Measurements from ENCODE around the gene AGPAT2. TPM values are rescaled to one million over a fixed set of nuclear protein-coding genes. Genes with fewer than 3 reads are reported as not detected.

Gene AGPAT2
- total RNA-seq, 1 donor from 2014 or later = 2.4 TPM

DNA sequence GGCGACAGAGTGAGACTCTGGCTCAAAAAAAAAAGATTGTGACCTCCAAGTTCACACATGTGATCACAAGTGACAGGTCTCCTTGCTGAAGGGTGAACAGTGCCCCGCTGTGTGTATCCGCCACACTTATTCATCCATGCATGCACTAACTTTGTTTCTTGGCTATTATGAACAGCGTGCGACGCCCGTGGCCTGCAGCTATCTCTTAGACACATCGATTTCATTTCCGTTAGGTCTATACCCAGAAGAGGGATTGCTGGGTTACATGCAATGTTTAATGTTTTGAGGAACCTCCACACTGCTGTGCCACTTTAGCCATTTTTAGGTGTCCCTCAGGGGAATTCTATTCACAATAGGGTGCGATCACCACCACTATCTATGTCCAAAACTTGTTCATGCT is 36.6 kb downstream of the AGPAT2 start:
- Histone ChIP-seq H3K79me2 (ENCODE audit: low read depth) (no peaks in the 10 kb centered on the region), H3K36me3 (no peaks in the 10 kb centered on the region), H3K4me2 (no peak overlapping the region), H4K20me1 (ENCODE audit: low read depth) (no peaks in the 10 kb centered on the region), H3K27me3 (no peaks in the 10 kb centered on the region), H3K9me3 (ENCODE audit: low read depth) (no peaks in the 10 kb centered on the region), H3K9ac (no peak overlapping the region), H3K27ac (no peak overlapping the region), H2AFZ (replicated peaks) (no peak overlapping the region), H3K4me3 (no peak overlapping the region), H3K4me1 (peaks cover 9% of the 10 kb centered on the region), H3F3A (ENCODE audit: low read depth) (no peaks in the 10 kb centered on the region)
- Mint-ChIP-seq H3K9me3 (no peaks in the 10 kb centered on the region), H3K4me3 (no peak overlapping the region), H3K27me3 (ENCODE audit: insufficient read depth, low read depth) (peaks cover 4% of the 10 kb centered on the region), H3K36me3 (no peaks in the 10 kb centered on the region), H3K4me1 (peaks cover 17% of the 10 kb centered on the region), H3K27ac (peak overlapping the region; percentile 81)
- TF ChIP-seq EZH2phosphoT487 (IDR thresholded peaks at IDR 0.05) (no peak), EZH2 (IDR thresholded peaks at IDR 0.05) (no peak)
- TF ChIP-seq, protein P1, sequence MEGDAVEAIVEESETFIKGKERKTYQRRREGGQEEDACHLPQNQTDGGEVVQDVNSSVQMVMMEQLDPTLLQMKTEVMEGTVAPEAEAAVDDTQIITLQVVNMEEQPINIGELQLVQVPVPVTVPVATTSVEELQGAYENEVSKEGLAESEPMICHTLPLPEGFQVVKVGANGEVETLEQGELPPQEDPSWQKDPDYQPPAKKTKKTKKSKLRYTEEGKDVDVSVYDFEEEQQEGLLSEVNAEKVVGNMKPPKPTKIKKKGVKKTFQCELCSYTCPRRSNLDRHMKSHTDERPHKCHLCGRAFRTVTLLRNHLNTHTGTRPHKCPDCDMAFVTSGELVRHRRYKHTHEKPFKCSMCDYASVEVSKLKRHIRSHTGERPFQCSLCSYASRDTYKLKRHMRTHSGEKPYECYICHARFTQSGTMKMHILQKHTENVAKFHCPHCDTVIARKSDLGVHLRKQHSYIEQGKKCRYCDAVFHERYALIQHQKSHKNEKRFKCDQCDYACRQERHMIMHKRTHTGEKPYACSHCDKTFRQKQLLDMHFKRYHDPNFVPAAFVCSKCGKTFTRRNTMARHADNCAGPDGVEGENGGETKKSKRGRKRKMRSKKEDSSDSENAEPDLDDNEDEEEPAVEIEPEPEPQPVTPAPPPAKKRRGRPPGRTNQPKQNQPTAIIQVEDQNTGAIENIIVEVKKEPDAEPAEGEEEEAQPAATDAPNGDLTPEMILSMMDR (IDR thresholded peaks at IDR 0.05) = no peak
- DNase-seq (ENCODE audit: low spot score) = no peak

GRCh38 chr9:136650021-136650420 is 37.2 kb downstream of the AGPAT2 start:
- no peaks in the 10 kb centered on the region for H3K9me3 Mint-ChIP-seq
- H3K27ac ChIP-seq = no peak overlapping the region
- H3K4me3 Mint-ChIP-seq = no peak overlapping the region
- TF ChIP-seq EZH2 (IDR thresholded peaks at IDR 0.05) = no peak
- no peak for TF ChIP-seq EZH2phosphoT487 (IDR thresholded peaks at IDR 0.05)
- TF ChIP-seq, protein P1 (IDR thresholded peaks at IDR 0.05) = no peak
- DNase-seq (ENCODE audit: low spot score) = no peak
- no peak overlapping the region for H3K4me3 ChIP-seq
- peaks cover 9% of the 10 kb centered on the region for H3K4me1 ChIP-seq
- no peaks in the 10 kb centered on the region for H4K20me1 ChIP-seq (ENCODE audit: low read depth)
- H3K4me2 ChIP-seq = no peak overlapping the region
- H3K9me3 ChIP-seq (ENCODE audit: low read depth) = no peaks in the 10 kb centered on the region
- H3K27ac Mint-ChIP-seq = no peak overlapping the region
- no peaks in the 10 kb centered on the region for H3K79me2 ChIP-seq (ENCODE audit: low read depth)
- H3K9ac ChIP-seq = no peak overlapping the region
- H3K36me3 Mint-ChIP-seq = no peaks in the 10 kb centered on the region
- H3K36me3 ChIP-seq = no peaks in the 10 kb centered on the region
- no peaks in the 10 kb centered on the region for H3F3A ChIP-seq (ENCODE audit: low read depth)
- no peak overlapping the region for H2AFZ ChIP-seq (replicated peaks)
- H3K27me3 ChIP-seq = no peaks in the 10 kb centered on the region
- H3K27me3 Mint-ChIP-seq (ENCODE audit: insufficient read depth, low read depth) = peaks cover 4% of the 10 kb centered on the region
- H3K4me1 Mint-ChIP-seq = peaks cover 21% of the 10 kb centered on the region

DNA sequence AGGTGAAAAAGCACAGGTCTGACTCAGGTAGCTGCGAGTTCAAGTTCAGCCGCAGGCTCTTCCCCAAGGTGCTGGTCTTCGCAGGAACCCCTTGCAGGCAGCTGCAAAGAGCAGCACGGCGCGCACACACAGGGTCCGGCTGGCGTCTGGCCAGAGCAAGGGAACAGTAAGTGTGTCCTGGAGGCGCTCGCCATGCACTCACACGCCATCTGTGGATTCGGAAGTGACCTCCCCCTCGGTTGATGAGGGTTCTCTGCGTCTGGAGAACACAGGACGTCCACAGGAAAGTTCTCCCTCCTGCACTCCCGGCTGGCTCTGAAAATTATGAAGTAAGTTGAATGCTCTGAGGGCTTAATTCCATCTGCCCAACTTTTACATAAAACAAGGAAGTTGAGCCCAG is 38.5 kb downstream of the AGPAT2 start:
- no peak overlapping the region for H3K4me3 ChIP-seq
- H3K9me3 ChIP-seq (ENCODE audit: low read depth) = no peaks in the 10 kb centered on the region
- H3K36me3 Mint-ChIP-seq = no peaks in the 10 kb centered on the region
- H4K20me1 ChIP-seq (ENCODE audit: low read depth) = no peaks in the 10 kb centered on the region
- no peak for DNase-seq (ENCODE audit: low spot score)
- no peak overlapping the region for H3K4me3 Mint-ChIP-seq
- H3K27ac ChIP-seq = no peak overlapping the region
- no peaks in the 10 kb centered on the region for H3K9me3 Mint-ChIP-seq
- TF ChIP-seq, protein P1 (IDR thresholded peaks at IDR 0.05) = no peak
- TF ChIP-seq EZH2 (IDR thresholded peaks at IDR 0.05) = no peak
- TF ChIP-seq EZH2phosphoT487 (IDR thresholded peaks at IDR 0.05) = no peak
- H3K9ac ChIP-seq = no peak overlapping the region
- peaks cover 22% of the 10 kb centered on the region for H3K4me1 Mint-ChIP-seq
- no peaks in the 10 kb centered on the region for H3K36me3 ChIP-seq
- H3K79me2 ChIP-seq (ENCODE audit: low read depth) = no peaks in the 10 kb centered on the region
- H2AFZ ChIP-seq (replicated peaks) = no peak overlapping the region
- H3K27me3 Mint-ChIP-seq (ENCODE audit: insufficient read depth, low read depth) = peaks cover 4% of the 10 kb centered on the region
- no peak overlapping the region for H3K4me2 ChIP-seq
- no peaks in the 10 kb centered on the region for H3F3A ChIP-seq (ENCODE audit: low read depth)
- H3K27ac Mint-ChIP-seq = no peak overlapping the region
- peaks cover 6% of the 10 kb centered on the region for H3K27me3 ChIP-seq
- peaks cover 12% of the 10 kb centered on the region for H3K4me1 ChIP-seq
